Measurements from ENCODE around the gene TSC22D1.
"Not testable (repeated sequence)": the region's sequence is repeated elsewhere in the genome, so short reads cannot be mapped to it uniquely, and the experiment has no call there.

Gene TSC22D1

GRCh38 chr13:44575741-44576350 is at the start of gene TSC22D1:
TSS of gene TSC22D1 (minus strand) at chr13:44576330. CDS start at chr13:44576074, 256 bp downstream.
- FAIRE-seq = no peak

GRCh38 chr13:44622708-44623107 is 46.6 kb upstream of the TSC22D1 start:
- FAIRE-seq = no peak

GRCh38 chr13:44622261-44622660 is 46.1 kb upstream of the TSC22D1 start:
- FAIRE-seq = no peak

- no peak for FAIRE-seq
Observed at GRCh38 chr13:44620057-44620456, 43.9 kb upstream of the TSC22D1 start.

GRCh38 chr13:44619651-44620050 is 43.5 kb upstream of the TSC22D1 start:
- FAIRE-seq = no peak

GRCh38 chr13:44618326-44618725 is 42.2 kb upstream of the TSC22D1 start:
- no peak for FAIRE-seq

GRCh38 chr13:44617648-44618047 is 41.5 kb upstream of the TSC22D1 start:
- no peak for FAIRE-seq

GRCh38 chr13:44609137-44609536 is 33.0 kb upstream of the TSC22D1 start:
- no peak for FAIRE-seq

GRCh38 chr13:44605721-44606120 is 29.6 kb upstream of the TSC22D1 start:
- FAIRE-seq = no peak

- FAIRE-seq = no peak
Observed at GRCh38 chr13:44605275-44605674, 29.1 kb upstream of the TSC22D1 start.

GRCh38 chr13:44601586-44601985 is 25.5 kb upstream of the TSC22D1 start:
- no peak for FAIRE-seq

GRCh38 chr13:44593861-44594592 is 17.9 kb upstream of the TSC22D1 start:
- FAIRE-seq = not testable (repeated sequence)

- no peak for FAIRE-seq
Observed at GRCh38 chr13:44592216-44592847, 16.2 kb upstream of the TSC22D1 start.

GRCh38 chr13:44591316-44591715 is 15.2 kb upstream of the TSC22D1 start:
- FAIRE-seq = no peak

GRCh38 chr13:44583137-44583536 is 7.0 kb upstream of the TSC22D1 start:
- no peak for FAIRE-seq

GRCh38 chr13:44578067-44578400 is 1.9 kb upstream of the TSC22D1 start:
- no peak for FAIRE-seq

GRCh38 chr13:44577236-44578066 is 1.3 kb upstream of the TSC22D1 start:
- peak; percentile 53 for FAIRE-seq

GRCh38 chr13:44576351-44577235 is 463 bp upstream of the TSC22D1 start:
- no peak for FAIRE-seq

GRCh38 chr13:44575035-44575434 is 1.1 kb downstream of the TSC22D1 start:
- FAIRE-seq = no peak

- no peak for FAIRE-seq
Observed at GRCh38 chr13:44574466-44574855, 1.7 kb downstream of the TSC22D1 start.

- FAIRE-seq = no peak
Observed at GRCh38 chr13:44573790-44574465, 2.2 kb downstream of the TSC22D1 start.

GRCh38 chr13:44573071-44573470 is 3.1 kb downstream of the TSC22D1 start:
- no peak for FAIRE-seq

Data from A204.1 (cell line).